Stimulated activated CD4-positive, alpha-beta T cell treated with anti-CD3 and anti-CD28 coated beads, Interleukin-1b, Interleukin-23, amount 100 ng/mL, for 48 hours (primary cell): ENCODE data around the gene OR2C3.
"Not testable (repeated sequence)": the region's sequence is repeated elsewhere in the genome, so short reads cannot be mapped to it uniquely, and the experiment has no call there.

Experiments used
- DNase-seq: peaks from one replicate; pipeline ENCODE4 v3.0.0-alpha.2; 2020

Gene OR2C3

GRCh38 chr1:247517795-247518612, 18.2 kb downstream of the OR2C3 start:
- DNase-seq = peak; percentile 11

- DNase-seq = no peak
Measured at GRCh38 chr1:247506831-247507230, 29.4 kb downstream of the OR2C3 start.

- no peak for DNase-seq
Measured at GRCh38 chr1:247500865-247501264, 35.4 kb downstream of the OR2C3 start.

GRCh38 chr1:247496581-247497285, 39.5 kb downstream of the OR2C3 start:
- DNase-seq = no peak

GRCh38 chr1:247494767-247495166, 41.5 kb downstream of the OR2C3 start:
- no peak for DNase-seq

GRCh38 chr1:247493106-247493505, 43.1 kb downstream of the OR2C3 start:
- no peak for DNase-seq

GRCh38 chr1:247491328-247491727, 44.9 kb downstream of the OR2C3 start:
- no peak for DNase-seq

- DNase-seq = no peak
Measured at GRCh38 chr1:247487057-247487456, 49.2 kb downstream of the OR2C3 start.

GRCh38 chr1:247482747-247483146, 53.5 kb downstream of the OR2C3 start:
- DNase-seq = no peak

GRCh38 chr1:247476328-247477058, 59.7 kb downstream of the OR2C3 start:
- DNase-seq = not testable (repeated sequence)

- no peak for DNase-seq
Measured at GRCh38 chr1:247475793-247476192, 60.4 kb downstream of the OR2C3 start.
